Skeletal muscle satellite cell (primary cell): ENCODE measurements around the gene SHMT2.

Source experiments
- H3K27me3 ChIP-seq: 2 replicates; pipeline ENCODE4 v1.7.0; 2013; ENCODE audit warnings: low read length; ENCODE audit not compliant: control insufficient read depth, insufficient read depth
- H3K36me3 ChIP-seq: 2 replicates; pipeline ENCODE4 v1.7.0; 2013; ENCODE audit warnings: mild to moderate bottlenecking, control low read depth, low read length; ENCODE audit not compliant: insufficient read depth
- H3K4me1 ChIP-seq: 2 replicates; pipeline ENCODE4 v1.7.0; 2013; ENCODE audit warnings: low read length; ENCODE audit not compliant: control insufficient read depth, insufficient read depth
- H3K4me2 ChIP-seq: 2 replicates; pipeline ENCODE4 v1.7.0; 2013; ENCODE audit warnings: mild to moderate bottlenecking, low read length
- H3K4me3 ChIP-seq: 2 replicates; pipeline ENCODE4 v1.7.0; 2013; ENCODE audit warnings: low read length
- H3K9ac ChIP-seq: 2 replicates; pipeline ENCODE4 v1.7.0; 2013; ENCODE audit warnings: mild to moderate bottlenecking, low read depth, low read length, moderate library complexity
- H3K9me3 ChIP-seq: replicated peaks from 2 replicates; pipeline ENCODE4 v1.7.0; 2013; ENCODE audit warnings: mild to moderate bottlenecking, control low read depth, low read length

Gene SHMT2

DNA sequence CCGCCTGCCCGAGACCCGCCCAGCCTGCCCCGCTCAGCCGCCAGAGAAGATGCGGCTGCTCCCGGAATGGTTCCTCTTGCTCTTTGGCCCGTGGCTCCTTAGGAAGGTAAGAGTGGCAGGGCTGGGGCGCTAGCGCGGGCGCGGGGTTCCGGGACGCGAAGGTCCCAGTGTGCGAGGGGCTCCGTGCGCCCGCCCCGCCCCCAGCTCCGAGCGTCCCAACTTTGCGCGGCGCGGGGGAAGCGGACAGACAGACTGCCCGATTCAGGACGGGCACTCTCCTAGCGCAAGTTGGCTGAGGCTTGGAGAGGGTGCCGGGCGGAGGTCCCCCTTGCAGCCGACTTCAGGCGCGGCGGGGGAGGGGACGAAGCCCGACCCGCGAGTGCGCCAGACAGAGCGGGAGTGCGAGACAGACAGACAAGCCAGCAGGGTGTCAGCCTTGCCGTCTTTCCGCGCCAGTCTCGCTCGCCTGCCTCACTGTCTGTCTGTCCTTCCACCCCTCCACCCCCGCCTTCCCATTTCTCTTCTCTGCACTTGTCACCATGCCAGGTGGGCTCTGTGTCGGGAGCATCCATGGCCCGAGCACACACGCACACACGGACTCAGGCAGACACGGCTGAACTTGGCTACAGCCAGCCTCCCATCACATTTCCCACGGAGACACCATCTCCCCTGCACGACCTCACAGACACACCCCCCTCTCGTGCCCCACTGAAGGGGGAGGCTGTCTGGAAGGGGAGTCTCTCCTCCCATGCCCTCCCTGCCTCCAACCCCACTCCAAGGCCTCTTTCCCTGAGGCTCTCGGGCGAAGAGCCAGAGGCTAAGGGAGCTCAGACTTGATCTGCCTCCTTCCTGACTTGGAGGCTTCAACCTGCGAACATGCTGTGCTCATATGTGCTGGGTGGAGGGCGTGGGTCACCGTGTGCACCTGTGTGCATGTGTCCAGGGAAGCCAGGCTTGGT, 12.3 kb upstream of the SHMT2 start:
- peak overlapping the region; percentile 64 for H3K4me3 ChIP-seq
- H3K9ac ChIP-seq: no peak overlapping the region
- peaks cover 30% of the 10 kb centered on the region for H3K4me1 ChIP-seq

GRCh38 chr12:57218030-57218853, 11.3 kb upstream of the SHMT2 start:
- Histone ChIP-seq H3K4me2 (no peak overlapping the region), H3K9ac (no peak overlapping the region), H3K4me1 (peaks cover 24% of the 10 kb centered on the region), H3K27me3 (peaks cover 30% of the 10 kb centered on the region), H3K4me3 (no peak overlapping the region), H3K9me3 (no peaks in the 10 kb centered on the region), H3K36me3 (peaks cover 10% of the 10 kb centered on the region)

More for the DNA sequence above, 12.3 kb upstream of the SHMT2 start:
- Histone ChIP-seq H3K27me3 (peaks cover 30% of the 10 kb centered on the region), H3K9me3 (no peaks in the 10 kb centered on the region), H3K36me3 (peaks cover 14% of the 10 kb centered on the region), H3K4me2 (peak overlapping the region; percentile 88)

- Histone ChIP-seq H3K9me3 (no peaks in the 10 kb centered on the region), H3K4me3 (no peak overlapping the region), H3K4me2 (no peak overlapping the region), H3K9ac (no peak overlapping the region), H3K27me3 (peaks cover 30% of the 10 kb centered on the region), H3K4me1 (peaks cover 19% of the 10 kb centered on the region), H3K36me3 (no peaks in the 10 kb centered on the region)
These were observed 10.1 kb upstream of the SHMT2 start for GRCh38 chr12:57219205-57219992.

- Histone ChIP-seq H3K4me2 (no peak overlapping the region), H3K9ac (no peak overlapping the region), H3K27me3 (peaks cover 30% of the 10 kb centered on the region), H3K4me1 (peaks cover 19% of the 10 kb centered on the region), H3K4me3 (no peak overlapping the region), H3K36me3 (no peaks in the 10 kb centered on the region), H3K9me3 (no peaks in the 10 kb centered on the region)
These were observed 9.3 kb upstream of the SHMT2 start for GRCh38 chr12:57219993-57220754.

DNA sequence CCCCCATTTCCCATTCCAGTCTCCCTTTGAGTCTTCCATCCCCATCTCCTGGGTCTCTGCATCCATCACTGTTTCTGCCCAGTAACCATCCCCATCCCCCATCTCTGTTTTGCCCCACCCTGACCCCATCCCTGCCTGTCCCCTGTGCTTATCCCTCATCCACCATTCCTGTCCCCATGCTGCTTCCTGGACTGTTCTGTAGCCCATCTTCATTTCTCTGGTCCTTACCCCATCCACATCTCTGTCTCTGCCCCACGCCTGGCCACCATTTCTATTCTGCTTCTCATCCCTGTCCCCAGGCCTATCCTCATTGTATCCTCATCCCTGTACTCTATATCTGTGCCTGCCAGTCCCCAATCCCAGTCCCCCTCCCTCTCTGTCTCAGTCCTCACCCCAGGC, 8.7 kb upstream of the SHMT2 start:
- Histone ChIP-seq H3K4me2 (no peak overlapping the region), H3K9ac (no peak overlapping the region), H3K36me3 (no peaks in the 10 kb centered on the region), H3K9me3 (no peaks in the 10 kb centered on the region), H3K4me3 (no peak overlapping the region), H3K27me3 (peaks cover 30% of the 10 kb centered on the region), H3K4me1 (peaks cover 13% of the 10 kb centered on the region)

DNA sequence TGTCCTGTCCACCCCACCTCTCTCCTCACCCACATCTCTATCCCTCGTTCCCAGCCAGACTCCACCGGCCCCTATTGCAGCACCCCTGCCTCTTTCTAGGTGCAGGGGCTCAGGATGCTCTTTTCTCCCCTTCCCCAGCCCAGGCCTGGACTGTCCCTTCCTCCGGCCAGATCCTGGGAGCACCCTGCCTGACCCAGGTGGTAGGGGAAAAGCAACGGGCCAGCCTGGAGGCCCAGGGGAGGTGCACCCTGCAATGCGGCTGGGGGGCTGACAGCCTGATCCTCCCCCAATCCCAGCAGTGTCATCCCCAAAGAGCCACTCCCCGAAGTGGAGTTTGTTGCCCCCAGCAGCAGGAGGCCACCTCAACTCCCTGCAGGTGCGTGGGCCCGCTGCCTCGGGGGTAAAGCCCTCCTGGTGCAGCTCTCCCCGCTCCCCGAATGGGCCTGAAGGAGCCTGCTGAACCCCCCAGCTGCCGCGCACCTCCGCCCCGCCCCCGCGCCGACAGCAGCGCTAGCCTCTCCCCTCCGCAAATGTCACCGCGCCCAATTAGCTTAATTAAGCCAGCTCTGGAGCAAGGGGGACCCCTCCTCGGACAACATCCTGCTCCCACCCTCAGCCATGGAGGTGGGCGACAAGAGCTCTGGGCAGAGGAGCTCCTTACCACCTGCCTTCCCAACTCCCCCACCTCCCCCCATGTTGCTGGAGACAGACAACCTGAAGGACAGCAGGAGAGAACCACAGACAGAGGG, 8.2 kb upstream of the SHMT2 start:
- Histone ChIP-seq H3K4me3 (no peak overlapping the region), H3K9me3 (no peaks in the 10 kb centered on the region), H3K27me3 (peaks cover 30% of the 10 kb centered on the region), H3K4me1 (peaks cover 7% of the 10 kb centered on the region), H3K36me3 (no peaks in the 10 kb centered on the region), H3K4me2 (no peak overlapping the region), H3K9ac (no peak overlapping the region)

DNA sequence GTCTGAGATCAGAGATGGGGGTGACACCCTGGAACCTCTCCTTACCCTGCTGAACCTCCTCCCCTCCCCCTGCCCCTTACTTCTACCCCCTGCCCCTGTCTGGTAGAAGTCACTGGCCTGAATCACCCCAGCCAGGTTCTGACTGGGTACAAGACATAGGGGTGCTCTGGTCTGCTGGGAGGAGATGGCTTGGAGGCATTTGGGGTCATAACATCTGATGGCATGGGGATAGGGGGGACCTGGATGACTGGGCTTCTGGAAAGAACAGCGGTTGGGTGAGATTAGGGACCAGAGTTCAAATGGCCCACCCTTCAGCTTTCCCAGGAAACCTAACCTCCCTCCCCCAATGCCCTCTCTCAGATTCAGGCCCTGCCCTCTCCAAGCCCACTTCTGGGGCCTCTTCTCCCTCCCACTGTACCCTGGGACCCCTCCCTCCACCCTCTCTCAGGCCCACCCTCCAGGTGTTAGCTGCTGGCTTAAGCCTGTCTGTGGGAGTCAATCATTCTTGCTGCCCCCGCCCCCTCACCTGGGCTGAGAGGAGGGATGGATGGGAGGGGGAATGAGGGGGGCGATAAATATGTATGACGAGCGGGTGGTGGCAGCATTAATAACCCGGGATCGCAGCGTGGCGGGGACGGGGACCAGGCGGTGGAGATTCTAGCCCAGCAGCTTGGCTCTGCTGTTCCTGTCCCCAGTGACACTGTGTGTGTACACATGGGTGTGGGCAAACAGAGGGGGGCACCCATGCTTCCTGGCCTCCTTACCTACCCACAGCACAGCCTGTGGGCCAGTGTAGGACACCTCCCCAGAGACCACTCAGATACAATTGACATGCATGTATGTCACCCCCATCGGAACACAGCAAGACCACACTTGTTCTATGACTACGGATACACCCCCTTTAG, 7.0 kb upstream of the SHMT2 start:
- no peak overlapping the region for H3K4me2 ChIP-seq
- no peaks in the 10 kb centered on the region for H3K9me3 ChIP-seq
- H3K36me3 ChIP-seq: no peaks in the 10 kb centered on the region
- no peaks in the 10 kb centered on the region for H3K4me1 ChIP-seq
- H3K9ac ChIP-seq: no peak overlapping the region
- H3K4me3 ChIP-seq: no peak overlapping the region
- peaks cover 30% of the 10 kb centered on the region for H3K27me3 ChIP-seq

DNA sequence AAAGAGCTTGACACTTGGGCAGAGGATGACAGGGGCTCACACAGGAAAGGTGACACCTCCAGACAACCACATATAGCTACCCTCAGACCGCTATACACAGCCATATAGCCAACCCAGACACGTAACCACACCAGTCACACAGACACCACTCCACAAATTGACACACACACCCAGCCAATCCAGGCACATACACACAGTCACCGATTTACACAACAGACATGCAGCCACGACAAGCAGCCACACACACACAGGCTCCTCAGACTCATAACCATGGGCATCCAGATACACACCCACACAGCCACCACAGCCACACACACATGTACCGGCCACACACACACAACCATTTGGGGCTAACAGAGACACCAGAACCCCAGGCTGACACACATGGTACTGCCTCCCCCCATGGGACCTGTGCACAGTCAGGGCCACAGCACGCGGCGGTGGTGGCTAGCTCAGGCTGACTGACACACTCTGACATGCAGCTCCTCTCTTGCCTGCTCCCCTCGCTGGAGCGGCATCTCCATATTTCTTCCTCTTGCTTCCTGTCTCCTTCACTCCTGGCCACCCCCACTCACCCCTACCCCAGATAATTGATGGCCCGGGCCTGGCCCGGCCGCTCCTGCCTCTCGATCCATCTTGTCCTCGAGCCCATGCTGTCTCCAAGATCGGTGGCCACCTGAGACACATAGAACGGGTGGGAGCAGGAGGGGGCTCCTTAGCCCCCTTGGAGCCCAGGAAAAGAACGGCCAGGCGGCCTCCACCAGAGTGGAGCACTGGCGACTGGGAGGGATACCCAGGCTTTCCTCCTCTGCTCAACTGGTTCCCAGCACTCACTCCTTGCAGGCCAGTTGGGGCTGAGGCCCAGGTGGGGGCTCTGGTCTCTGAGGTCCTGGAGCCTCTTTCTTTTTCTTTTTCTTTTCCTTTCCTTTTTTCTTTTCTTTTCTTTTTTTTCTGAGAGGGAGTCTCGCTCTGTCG, 6.0 kb upstream of the SHMT2 start:
- H3K9me3 ChIP-seq: no peaks in the 10 kb centered on the region
- H3K4me1 ChIP-seq: no peaks in the 10 kb centered on the region
- H3K4me3 ChIP-seq: no peak overlapping the region

More for the DNA sequence above, 6.0 kb upstream of the SHMT2 start:
- Histone ChIP-seq H3K36me3 (no peaks in the 10 kb centered on the region), H3K9ac (no peak overlapping the region), H3K27me3 (peaks cover 26% of the 10 kb centered on the region), H3K4me2 (no peak overlapping the region)
